ENCODE measurements around the gene LSMEM2. TPM values are rescaled to one million over a fixed set of nuclear protein-coding genes. Genes with fewer than 3 reads are reported as not detected.

LSMEM2 gene
- total and polyA plus RNA-seq, 2 experiments from 2014 or later: 0.59 to 0.86 TPM

DNA sequence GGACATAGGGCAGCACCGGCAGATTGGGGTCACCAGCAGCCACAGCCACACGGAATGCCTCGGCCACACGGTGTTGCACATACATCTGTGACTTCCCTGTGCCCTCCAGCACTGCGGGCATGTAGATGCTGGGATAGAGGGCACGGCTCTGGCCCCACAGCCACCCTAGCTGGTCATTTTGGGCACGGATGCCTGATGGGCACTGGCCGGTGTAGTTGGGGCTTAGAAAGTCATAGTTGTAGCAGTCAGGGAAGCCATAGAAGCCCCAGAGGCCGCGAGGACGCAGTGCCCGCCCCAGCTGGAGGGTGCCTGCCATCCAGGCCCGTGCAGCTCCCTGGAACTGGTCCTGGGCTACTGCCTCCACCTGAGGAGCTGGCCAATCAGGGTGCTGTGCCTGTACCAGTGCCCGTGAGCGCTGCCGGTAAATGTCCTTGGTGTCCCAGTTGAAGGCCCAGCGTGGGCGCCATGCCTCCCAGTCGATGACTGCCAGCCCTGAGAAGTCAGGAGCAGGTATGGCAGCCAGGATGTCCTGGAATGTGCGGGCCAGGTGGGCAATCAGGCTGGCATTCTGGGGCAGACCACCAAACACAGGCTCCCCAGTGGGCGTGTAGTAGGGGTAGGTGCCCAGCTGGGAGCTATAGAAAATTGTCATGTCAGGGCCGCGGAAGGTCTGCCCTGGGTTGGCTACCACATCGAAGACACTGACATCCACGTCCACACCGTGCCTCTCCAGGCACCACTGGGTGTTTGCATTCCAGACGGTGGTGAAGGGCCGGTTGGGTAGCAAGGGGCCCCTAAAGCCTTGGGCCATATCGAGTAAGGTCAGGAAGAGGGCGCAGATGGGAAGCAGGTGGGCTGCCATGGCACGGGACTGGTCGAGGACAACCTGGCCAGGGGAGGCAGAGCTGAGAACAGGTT lies 23.5 kb downstream of the LSMEM2 start:
- H3K79me2 ChIP-seq (replicated peaks; ENCODE audit: insufficient read depth): no peaks in the 10 kb centered on the region
- H3K36me3 Mint-ChIP-seq (ENCODE audit: low read depth): peaks cover 12% of the 10 kb centered on the region; the same call in 1 of the 3 replicates
- no peak overlapping the region for H2AFZ ChIP-seq
- no peak for ATAC-seq
- no peak for DNase-seq (ENCODE audit: low spot score)
- H3K4me3 ChIP-seq: no peak overlapping the region; the same call in 1 of the 2 replicates
- no peaks in the 10 kb centered on the region for H3K27me3 ChIP-seq (ENCODE audit: insufficient read depth)
- peaks cover 23% of the 10 kb centered on the region for H3K9me3 Mint-ChIP-seq
- peaks cover 21% of the 10 kb centered on the region for H3K27me3 Mint-ChIP-seq (ENCODE audit: insufficient read depth, low read depth, poor library complexity)
- peaks cover 17% of the 10 kb centered on the region for H3F3A ChIP-seq (replicated peaks; ENCODE audit: low read depth)
- peak overlapping the region; percentile 74 for H3K4me2 ChIP-seq
- H3K36me3 ChIP-seq (ENCODE audit: insufficient read depth): no peaks in the 10 kb centered on the region
- H3K9me2 ChIP-seq (ENCODE audit: insufficient read depth): no peaks in the 10 kb centered on the region
- H3K27ac Mint-ChIP-seq: no peak overlapping the region
- peaks cover 22% of the 10 kb centered on the region for H3K4me1 Mint-ChIP-seq
- no peak overlapping the region; the same call in 2 of the 3 replicates for H3K4me3 Mint-ChIP-seq
- H4K20me1 ChIP-seq (replicated peaks; ENCODE audit: insufficient read depth): no peaks in the 10 kb centered on the region
- peaks cover 25% of the 10 kb centered on the region for H3K4me1 ChIP-seq (ENCODE audit: insufficient read depth)
- no peak for TF ChIP-seq ETS1 (IDR thresholded peaks at IDR 0.05)
- TF ChIP-seq CREB1 (CRISPR knock-in tag; IDR thresholded peaks at IDR 0.05; ENCODE audit: low read depth): no peak
- no peak for TF ChIP-seq ZNF462 (CRISPR knock-in tag; IDR thresholded peaks at IDR 0.05)
- TF ChIP-seq ZNF114 (CRISPR knock-in tag; IDR thresholded peaks at IDR 0.05): no peak
- TF ChIP-seq JUNB (IDR thresholded peaks at IDR 0.05; ENCODE audit: unreplicated experiment): no peak
- TF ChIP-seq EZH2 (IDR thresholded peaks at IDR 0.05; ENCODE audit: low read depth, unreplicated experiment): no peak
- TF ChIP-seq POLR2AphosphoS5 (IDR thresholded peaks at IDR 0.05; ENCODE audit: low read depth): no peak
- no peak for TF ChIP-seq CTCF (conservative IDR thresholded peaks at IDR 0.05; ENCODE audit: low read depth in 2 of 2)
- TF ChIP-seq NANOG (IDR thresholded peaks at IDR 0.05; ENCODE audit: borderline replicate concordance): no peak
- TF ChIP-seq STAT1 (IDR thresholded peaks at IDR 0.05; ENCODE audit: unreplicated experiment): no peak
- no peak for TF ChIP-seq ZNF331 (CRISPR knock-in tag; IDR thresholded peaks at IDR 0.05; ENCODE audit: low read depth)
- TF ChIP-seq EZH2phosphoT487 (IDR thresholded peaks at IDR 0.05; ENCODE audit: unreplicated experiment): no peak
- no peak for TF ChIP-seq REST (IDR thresholded peaks at IDR 0.05; ENCODE audit: unreplicated experiment)
- no peak overlapping the region for H3K27ac ChIP-seq (ENCODE audit: low read depth)

All from GM23338 (cell line).